NCI-H2081 treated with DMSO at 0.1 percent for 48 hours (cell line): ENCODE measurements around the gene PCBP3.
"Not testable (repeated sequence)": the region's sequence is repeated elsewhere in the genome, so short reads cannot be mapped to it uniquely, and the experiment has no call there.

ENCODE experiments used
- DNase-seq: peaks from one replicate; lab custom pipeline; 2025; lab: John Stamatoyannopoulos, UW

The PCBP3 gene

DNA sequence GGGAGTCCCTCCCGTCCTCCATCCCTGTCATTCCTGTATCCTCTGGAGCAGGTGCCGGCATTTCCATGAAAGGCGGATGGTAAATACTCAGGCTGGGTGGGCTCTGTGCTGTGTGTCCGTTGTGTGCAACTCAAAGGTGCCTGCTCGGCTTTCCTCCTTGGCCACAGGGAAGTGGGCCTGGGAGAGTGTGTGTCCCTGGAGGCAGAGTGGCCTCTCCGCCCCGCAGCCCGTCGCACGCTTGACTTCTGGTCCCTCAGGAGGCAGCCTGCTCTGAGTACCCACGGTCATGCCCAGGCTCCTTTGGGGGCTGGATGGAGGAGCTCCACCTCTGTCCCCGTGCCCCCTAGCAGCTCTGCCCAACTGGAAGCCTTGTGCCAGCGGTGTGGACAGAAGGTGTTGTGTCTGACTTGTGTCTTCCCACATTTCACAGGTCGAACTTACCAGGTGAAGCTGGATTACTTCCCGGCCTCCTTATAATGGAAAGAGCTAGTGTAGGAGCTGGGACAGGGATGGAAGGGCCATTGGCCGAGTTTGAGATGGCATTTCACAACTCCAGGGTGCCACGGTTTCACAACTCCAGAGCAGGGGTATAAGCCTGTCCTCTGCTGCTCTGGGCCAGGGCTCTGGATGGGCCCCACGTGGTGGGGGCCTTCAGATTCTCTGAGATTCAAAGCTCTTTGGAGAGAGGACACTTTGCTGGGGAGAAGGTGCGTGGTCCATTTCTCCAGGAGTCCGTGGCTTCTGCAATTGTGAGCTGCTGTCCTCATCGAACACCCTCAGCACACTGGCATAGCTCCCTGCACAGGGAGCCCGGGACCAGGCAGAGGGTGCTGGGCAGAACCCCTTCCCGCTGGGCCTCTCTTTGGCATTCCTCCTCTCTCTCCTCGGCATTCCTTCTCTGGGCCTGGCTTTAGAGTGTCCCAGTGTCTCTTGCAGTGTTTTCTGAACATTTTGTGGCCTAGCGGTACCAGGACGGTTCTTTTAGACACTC is 185.3 kb downstream of the PCBP3 start:
- DNase-seq = no peak

DNA sequence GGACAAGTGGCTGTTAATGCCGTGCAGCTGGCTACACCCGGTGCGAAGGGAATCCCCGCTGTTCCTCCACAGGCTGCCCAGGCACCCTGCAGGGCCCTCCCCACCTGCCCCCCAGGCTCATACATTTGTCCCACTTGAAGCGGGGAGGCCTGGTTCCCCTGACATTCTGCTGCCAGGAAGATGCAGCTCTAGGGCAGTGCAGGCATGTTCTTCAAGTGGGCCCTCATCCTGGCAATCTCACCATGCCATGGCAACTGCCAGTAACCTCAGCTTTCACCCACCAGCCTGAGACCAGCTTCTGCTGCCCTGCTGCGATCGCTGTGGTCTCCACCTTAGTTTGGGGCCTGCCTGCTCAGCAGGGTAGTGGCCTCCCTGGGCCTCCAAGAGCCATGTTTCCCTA is 186.1 kb downstream of the PCBP3 start:
- DNase-seq = no peak

DNA sequence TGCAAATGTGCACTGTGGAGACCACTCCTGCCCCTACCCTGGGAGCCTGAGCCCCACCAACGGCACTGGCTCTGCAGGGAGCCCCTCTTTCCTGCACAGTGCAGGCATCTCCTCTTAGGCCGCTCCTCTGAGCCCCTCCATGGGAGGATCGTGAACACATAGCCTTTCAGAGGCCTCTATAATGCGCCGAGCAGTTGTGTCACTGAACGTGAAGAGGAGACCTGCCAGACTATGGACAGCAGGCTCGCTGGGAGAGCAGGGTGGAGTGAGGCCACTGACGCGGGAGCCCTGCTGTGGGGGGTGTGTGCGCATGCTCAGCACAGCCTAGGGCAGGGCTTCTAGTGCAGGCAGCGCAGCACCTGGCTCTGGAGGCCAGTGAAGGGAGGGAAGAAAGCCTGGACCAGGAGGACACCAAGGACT is 186.7 kb downstream of the PCBP3 start:
- no peak for DNase-seq

DNA sequence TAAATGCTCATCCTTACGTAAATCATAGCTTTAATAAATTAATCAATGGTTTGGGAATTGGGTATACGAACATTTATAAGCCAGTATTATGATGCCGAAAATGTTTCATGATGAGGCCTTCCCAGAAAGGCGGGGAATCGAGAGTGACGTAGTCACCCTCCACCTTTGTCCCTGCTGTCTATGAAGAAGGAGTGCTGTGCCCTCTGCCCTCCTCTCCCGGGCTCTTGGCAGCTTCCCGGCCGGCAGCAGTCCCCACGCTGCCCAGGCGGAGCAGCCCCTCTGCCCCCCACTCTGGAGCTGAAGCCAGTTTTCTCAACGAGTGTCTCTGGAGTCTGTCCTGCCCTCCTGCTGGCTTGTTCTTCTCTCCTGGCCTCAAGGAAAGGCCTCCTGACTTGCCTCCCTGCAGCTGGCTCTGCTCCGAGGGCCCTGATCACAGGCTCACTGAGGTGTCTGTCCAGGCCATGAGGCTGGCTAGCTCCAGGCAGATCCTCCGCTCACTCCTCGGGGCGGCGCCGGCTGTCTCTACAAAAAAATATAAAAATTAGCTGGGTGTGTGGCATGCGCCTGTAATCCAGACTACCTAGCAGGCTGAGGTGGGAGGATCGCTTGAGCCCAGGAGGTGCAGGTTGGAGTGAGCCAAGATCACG is 187.3 kb downstream of the PCBP3 start:
- DNase-seq = no peak

DNA sequence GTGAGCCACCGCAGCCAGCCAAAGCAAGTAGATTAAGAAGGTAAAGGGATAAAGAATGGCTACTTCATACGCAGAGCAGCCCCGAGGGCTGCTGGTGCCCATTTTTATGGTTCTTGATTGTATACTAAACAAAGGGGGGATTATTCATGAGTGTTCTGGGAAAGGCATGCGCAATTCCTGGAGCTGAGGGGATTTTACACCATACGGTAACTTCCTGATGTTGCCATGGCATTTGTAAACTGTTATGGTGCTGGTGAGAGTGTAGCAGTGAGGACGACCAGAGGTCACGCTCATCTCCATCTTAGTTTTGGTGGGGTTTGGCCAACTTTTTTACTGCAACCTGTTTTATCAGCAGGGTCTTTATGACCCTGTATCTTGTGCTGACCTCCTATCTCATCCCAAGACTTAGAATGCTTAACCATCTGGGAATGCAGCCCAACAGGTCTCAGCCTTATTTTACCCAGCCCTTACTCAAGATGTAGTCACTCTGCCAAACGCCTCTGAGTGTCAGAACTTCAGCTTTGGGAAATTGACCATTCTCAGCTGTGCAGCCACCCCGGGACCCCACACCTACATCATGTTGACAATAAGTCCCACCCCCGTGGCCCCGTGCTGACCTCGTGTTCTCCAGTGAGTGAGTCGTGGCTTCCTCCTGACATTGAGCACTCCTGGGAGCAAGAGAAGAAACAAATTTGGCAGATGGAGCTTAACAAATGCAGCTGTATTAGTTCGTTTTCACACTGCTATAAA is 188.6 kb downstream of the PCBP3 start:
- no peak for DNase-seq

DNA sequence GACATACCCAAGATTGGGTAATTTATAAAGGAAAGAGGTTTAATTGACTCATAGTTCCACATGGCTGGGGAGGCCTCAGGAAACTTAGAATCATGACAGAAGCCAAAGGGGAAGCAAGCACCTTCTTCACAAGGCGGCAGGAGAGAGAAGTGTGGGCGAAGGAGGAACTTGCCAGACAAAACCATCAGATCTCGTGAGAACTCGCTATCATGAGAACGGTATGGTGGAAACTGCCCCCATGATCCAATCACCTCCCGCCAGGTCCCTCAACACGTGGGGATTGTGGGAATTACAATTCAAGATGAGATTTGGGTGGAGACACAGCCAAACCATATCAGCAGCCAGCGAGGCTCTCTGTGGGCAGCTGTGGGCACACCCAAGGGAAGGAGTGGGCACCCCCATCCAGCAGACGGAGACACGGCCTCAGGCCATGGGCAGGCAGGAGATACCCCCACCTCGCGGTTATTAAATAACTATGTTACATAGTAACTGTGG is 189.3 kb downstream of the PCBP3 start:
- not testable (repeated sequence) for DNase-seq

DNA sequence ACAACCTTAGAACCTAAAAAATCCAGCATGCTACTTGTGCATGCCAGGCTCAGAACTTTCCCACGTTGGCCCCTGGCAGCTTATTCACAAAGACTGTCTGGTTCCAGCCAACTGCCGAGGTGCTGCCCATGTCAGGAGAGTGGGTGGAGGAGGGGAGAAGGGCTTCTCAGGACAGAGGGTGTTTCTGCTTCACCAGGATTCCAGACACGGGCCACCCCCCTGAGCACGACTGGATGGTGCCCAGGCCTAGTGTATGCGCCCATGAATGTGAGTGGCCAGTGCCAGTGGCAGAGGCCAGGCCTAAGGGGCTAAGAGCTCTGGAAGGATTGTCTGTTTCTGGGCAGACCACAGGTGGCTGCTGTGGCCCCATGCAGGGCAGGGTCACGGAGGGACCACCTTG is 189.9 kb downstream of the PCBP3 start:
- DNase-seq = no peak

DNA sequence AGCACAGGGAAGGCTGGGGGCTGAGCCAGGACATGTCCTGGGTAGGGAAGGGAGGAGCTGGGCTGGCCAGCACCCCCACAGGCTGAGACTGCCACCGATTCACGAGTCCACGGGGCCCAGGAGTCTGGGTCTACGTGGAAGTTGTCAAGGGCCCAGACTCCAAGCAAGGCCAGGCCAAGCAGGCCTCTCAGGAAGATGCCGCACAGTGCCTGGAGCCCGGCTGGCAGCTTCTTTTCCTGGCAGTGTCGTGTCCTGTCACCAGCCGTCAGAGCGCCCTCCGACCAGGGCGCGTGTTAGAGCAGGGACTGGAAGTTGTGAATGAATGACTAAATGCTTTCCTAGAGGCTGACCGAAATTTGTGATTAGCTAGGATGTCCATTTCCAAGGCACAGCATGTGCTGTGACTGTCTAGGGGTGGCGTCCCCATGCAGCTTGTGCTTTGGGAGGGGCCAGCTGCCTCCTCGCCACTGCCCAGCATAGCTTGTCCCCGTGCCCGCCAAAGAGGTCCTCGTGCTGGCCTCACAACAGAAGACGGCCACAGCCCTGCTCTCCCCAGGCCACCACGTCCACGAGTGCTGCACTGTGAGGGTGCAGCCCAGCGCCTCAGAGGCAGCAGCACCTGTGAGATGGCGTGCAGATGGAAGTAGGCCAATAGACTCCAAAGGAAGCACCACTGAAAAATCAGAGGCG is 190.6 kb downstream of the PCBP3 start:
- no peak for DNase-seq

DNA sequence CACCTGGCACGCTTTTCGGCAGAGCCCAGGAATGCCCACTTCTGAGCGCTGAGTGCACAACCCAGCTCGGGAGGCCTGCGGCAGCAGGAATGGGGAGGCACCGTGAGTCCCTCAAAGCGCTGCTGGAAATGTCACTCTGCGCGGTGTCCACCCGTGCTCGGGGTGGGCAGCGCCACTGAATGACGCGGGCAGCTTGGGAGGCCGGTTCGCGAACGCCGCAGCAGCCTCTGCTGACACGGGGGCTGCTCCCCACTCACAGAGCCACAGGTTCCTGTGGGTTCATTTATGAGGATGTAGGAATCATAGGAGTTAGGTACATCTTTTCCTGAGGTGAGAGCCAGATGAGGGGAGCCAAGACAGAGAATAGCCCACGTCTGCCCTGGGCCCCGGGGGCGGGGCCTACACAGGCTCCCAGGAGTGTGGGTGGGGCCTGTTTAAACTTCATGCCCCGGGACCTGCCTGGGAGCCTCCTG is 191.3 kb downstream of the PCBP3 start:
- no peak for DNase-seq

DNA sequence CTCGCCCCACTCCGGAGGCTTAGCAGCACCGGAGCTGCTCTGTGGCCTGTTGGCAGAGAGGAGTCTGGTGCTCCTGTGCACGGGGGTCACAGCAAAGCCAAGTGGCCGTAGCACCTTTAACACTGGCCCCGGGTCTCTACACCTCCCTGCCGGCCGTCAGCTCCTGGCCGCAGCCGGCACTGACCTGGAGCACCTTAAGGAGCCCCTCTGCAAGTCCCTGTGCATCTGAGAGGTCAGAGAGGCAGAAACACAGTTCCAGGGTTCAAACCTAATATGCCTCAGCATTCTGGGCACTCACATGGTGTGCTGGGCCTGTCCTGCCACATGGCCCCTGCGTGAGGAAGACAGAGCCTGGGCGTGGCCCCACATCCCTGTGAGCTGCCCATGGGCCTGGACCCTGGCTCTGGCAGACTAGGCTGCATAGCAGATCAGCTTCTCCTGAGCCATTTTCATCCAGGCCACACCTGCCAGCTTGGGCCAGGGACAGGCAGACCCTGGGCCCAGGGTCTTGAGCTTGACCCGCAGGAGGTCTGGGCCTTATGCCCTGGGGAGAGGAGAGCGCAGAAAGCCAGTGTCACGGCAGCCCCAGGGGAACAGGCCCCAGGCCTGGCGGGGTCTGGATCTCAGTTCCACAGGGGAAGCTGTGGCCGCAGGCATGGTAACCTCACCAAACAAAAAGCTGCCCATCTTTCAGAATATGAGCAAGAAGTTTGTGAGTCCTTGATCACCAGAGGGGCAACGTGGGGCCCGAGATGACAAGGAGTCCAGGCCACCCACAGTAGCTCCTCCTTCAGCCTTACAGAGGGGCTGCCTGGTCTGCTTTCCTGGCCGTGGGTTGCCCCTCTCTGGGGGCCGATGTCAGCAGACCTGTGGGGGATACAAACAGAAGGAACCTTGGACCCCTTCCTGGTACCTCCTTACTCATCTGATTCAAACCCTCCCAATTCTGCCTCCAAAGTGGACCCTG is 192.1 kb downstream of the PCBP3 start:
- DNase-seq = no peak

DNA sequence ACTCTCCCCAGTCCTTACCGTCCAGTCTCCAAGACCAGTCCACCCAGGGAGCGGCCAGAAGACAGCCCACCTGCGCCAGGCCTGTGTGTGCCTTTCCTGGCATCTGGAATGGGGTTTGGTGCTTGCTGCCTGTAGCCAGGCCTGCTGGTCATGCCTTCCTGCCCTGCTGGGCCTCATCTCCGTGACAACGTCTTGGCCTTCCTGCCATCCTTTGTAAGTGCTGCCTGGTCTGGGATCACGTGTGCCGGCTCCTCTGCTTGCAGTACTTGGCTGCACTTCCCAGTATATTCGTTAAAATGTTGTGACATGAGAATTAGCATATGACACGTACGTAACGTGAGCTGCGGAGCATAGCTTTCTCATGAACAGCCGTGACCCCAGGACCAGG is 192.7 kb downstream of the PCBP3 start:
- no peak for DNase-seq

DNA sequence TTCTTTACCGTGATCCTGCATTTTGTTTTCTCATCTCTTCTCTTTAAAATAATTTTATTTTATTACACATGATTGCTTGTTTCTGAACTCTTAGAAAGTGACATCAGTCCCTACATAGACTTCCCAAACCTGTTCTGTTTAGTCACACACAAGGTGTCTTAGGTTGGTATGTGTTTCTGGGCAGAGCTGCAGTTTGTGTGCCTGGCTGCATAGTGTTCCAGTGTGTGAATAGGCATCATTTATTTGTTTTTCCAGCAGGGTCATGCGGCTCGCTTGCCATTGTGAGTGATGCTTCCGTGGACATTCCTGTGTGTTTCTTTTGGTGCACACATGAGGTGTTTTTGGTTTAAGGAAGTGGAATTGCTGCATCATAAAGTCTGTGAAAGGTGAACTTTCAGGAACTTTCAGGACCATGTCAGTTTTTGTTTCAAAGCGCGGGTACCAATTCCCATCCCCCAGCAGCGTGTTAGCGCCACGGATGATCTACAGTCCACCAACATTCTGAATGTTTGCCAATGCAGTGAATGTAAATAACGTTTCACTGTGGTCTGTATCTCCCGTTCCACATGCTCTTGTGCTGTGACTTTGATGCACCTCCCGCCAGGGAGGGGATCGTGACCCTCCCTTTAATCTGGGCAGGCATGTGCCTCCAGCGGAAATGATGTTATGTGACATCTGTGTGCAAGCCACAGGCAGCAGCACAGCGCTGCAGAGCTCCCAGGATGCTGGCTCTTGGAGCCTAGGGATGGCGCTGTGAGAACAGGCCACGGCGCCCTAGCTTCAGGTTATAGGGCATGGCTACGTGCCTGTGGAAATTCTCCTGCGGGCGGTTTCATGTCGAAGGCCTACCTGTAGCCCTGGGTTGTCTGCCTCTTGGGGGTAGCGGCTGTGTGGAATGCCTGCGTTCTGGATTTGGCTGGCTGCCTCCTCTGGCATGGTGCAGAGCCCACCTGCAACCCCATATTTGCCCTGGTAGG is 193.5 kb downstream of the PCBP3 start:
- DNase-seq = no peak

DNA sequence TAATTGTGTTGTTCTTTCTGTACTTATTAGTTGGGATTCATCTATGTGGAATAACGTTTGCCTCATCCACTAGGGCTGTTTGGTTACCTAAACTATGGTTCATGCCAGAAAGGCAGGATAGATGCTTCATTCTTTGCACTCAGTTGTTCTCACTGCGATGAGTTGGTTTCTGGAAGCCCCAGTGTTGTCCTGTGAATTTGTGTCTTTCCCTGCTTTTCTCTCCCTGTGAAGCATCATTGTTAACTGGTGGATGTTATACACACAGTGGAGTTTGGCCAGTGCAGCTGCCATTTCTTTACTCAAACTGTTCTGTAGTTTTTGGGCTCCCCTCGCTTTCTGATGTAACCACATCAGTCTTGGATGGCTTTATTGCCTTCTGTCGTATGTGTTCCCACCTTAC is 194.4 kb downstream of the PCBP3 start:
- no peak for DNase-seq

DNA sequence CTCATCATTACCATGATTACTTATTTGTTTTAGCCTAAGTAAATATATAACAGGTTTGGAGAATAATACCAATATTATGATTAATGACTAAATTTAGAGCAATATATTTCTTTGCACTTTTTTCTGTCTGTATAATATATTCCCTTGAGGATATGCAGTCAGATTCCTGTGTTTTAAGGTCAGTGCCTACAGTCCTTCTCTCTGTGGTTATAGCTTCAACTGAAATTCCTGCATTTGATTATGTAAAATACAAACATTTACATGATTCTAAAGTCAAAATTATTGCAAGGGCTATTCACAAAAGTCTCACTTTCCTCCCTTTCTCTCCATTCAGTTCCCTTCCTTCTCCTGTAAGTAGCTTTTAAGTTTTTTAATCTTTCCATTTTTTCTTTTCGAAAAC is 195.1 kb downstream of the PCBP3 start:
- DNase-seq = no peak

DNA sequence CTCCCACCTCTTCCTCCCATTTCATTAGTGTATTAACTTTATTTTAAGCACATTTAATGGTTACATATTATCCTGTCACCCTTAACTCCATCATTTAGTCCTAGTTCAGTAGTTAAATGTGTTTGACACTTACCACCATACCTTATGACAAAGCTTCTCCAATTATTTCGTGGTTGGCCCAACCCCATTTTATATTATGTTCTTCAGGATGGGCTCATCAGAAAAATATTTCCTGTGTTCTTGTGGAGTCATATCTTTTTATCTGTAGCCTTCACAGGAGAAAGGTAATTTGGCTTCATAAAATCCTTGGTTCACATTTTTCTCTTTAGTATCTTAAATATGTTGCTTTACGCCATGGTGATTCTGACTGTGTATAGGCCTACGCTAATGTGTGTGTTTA is 195.7 kb downstream of the PCBP3 start:
- DNase-seq = no peak

DNA sequence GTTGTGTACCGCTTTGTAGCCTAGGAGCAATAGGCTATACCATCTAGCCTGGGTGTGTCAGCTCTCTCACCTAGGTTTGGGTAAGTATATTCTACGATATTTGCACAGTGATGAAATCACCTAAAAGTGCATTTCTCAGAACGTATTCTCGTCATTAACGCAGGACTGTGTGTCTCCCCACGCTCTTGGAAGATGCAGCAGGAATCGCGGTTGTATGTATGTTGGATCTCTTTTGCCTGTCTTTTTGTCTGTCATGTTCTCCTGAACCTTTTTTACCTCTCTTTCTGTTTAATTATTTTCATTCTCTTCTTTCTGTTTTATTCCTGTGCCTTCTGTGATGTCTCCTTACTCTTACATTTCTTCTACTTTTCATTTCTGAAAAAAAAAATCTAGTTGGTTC is 197.5 kb downstream of the PCBP3 start:
- DNase-seq = no peak

DNA sequence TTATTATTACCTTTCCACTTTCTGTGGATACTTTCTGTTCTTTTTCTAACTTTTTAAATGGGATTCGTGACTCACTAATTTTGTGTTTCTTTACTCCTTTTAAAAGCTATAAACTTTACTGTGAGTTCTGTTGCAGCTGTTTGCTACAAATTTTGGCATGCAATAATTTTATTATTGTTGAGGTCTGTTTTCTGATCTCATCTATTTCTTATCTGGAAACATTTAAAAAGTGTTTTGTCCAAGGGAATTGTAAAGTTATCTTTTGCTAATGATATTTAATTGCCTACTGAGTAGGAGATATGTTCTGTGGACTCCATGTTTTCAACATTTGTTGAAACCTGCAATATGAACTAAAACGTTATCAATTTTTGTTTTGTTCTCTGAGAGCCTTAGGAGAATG is 199.9 kb downstream of the PCBP3 start:
- no peak for DNase-seq

DNA sequence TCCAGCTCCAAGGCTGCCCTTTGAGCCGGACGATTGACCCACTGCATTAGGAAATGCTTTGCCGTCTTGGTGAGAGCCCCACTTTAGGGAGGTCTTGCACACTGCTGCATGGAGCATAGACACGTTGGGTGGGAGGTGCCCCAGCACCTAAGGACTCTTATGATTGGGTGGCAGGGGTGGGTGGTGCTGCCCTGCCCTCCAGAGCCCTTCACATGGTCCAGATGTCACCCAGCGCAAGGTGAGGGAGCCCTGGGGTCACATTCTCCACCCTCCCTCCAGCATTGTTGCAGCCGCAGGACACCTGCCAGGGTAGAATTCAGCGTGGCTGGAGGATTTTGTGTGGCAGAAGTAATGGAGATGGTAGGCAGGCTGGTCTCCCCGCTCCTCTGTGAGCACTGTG is 200.7 kb downstream of the PCBP3 start:
- no peak for DNase-seq

DNA sequence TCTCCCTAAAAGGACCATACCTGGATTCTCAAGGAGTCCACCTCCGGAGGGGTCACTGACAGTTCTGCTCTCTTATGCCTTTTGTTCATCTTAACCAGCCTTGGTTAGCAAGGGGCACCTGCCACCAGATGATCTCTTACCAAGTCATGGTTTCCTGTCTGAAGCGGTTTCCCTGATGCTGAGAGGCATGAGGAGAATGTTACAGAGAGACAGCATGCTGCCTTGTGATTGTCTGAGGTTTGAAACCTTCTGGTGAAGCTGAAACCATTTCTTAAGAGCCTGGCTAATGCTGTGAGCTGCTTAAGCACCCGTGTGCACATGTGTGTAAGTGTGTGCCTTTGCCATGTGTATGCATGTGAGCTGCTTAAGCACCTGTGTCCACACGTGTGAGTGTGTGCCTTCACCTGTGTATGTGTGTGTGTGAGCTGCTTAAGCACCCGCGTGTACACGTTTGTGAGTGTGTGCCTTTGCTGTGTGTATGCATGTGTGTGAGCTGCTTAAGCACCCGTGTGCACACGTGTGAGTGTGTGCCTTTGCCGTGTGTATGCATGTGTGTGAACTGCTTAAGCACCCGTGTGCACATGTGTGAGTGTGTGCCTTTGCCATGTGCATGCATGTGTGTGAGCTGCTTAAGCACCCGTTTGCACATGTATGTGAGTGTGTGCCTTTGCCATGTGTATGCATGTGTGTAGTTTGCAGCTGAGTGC is 201.7 kb downstream of the PCBP3 start:
- no peak for DNase-seq
